ENCODE measurements around the gene ZFYVE16. TPM values are rescaled to one million over a fixed set of nuclear protein-coding genes. Genes with fewer than 3 reads are reported as not detected.

ZFYVE16 gene
- total and polyA plus RNA-seq, 2 of the 13 experiments (the other 11 are each of a cell fraction or from before 2014, with no cell fraction given) = 9.3 to 33.3 TPM

- TF ChIP-seq FOXA1 (IDR thresholded peaks at IDR 0.05) (no peak), FOXA1 (CRISPR knock-in tag; IDR thresholded peaks at IDR 0.05) (peak; percentile 73; the same call in 1 of the 2 replicates), ZNF468 (CRISPR knock-in tag; IDR thresholded peaks at IDR 0.05) (no peak), ZNF382 (CRISPR knock-in tag; IDR thresholded peaks at IDR 0.05; ENCODE audit: borderline replicate concordance) (no peak), EED (CRISPR knock-in tag; IDR thresholded peaks at IDR 0.05) (no peak), ZFP36L2 (CRISPR knock-in tag; IDR thresholded peaks at IDR 0.05) (no peak), ZFP90 (CRISPR knock-in tag; IDR thresholded peaks at IDR 0.05; ENCODE audit: borderline replicate concordance) (no peak), ZNF850 (CRISPR knock-in tag; conservative IDR thresholded peaks at IDR 0.05) (no peak), STAT6 (CRISPR knock-in tag; IDR thresholded peaks at IDR 0.05; ENCODE audit: borderline replicate concordance) (no peak)
These were observed 67.1 kb downstream of the ZFYVE16 start (continued) for GRCh38 chr5:80474929-80475328.

- no peak overlapping the region for H3K4me3 ChIP-seq (replicated peaks in 1 of 3; ENCODE audit: insufficient read depth in 1 of 3, low read depth in 2 of 3, low read length in 3 of 3)
- DNase-seq (ENCODE audit: low spot score) = no peak
- H3K27ac ChIP-seq (ENCODE audit: extremely low read length, insufficient read depth, low read length) = no peak overlapping the region
These were observed 71.8 kb downstream of the ZFYVE16 start for GRCh38 chr5:80479713-80480112.

More at GRCh38 chr5:80479713-80480112, 71.8 kb downstream of the ZFYVE16 start:
- Histone ChIP-seq H3K79me2 (ENCODE audit: insufficient read depth, low read length) (no peaks in the 10 kb centered on the region), H3K4me2 (ENCODE audit: low read depth, low read length) (no peak overlapping the region), H3K4me1 (ENCODE audit: insufficient read depth, low read length) (peaks cover 8% of the 10 kb centered on the region), H3K36me3 (replicated peaks in 1 of 2; ENCODE audit: control insufficient read depth in 1 of 2, insufficient read depth in 2 of 2, low read length in 2 of 2) (peaks cover 0 to 9% of the 10 kb centered on the region in 2 experiments; a peak in 4 of 5 replicates), H3K9me3 (ENCODE audit: low read length) (no peaks in the 10 kb centered on the region), H2AFZ (ENCODE audit: low read length) (no peak overlapping the region), H4K20me1 (ENCODE audit: insufficient read depth, low read length) (no peaks in the 10 kb centered on the region), H3K27me3 (ENCODE audit: control insufficient read depth in 1 of 2, insufficient read depth in 2 of 2, low read length in 2 of 2) (no peaks in the 10 kb centered on the region), H3K9ac (ENCODE audit: insufficient read depth, low read depth, low read length) (no peak overlapping the region)
- ChIA-PET CTCF (ENCODE audit: low intra/inter-chr PET ratio, low total read pairs) (no interaction called here), POLR2A (no interaction called here)
- TF ChIP-seq SMAD3 (CRISPR knock-in tag; IDR thresholded peaks at IDR 0.05) (no peak), MBNL3 (CRISPR knock-in tag; conservative IDR thresholded peaks at IDR 0.05) (no peak), ZFY (CRISPR knock-in tag; IDR thresholded peaks at IDR 0.05) (no peak), ZNF577 (CRISPR knock-in tag; IDR thresholded peaks at IDR 0.05; ENCODE audit: borderline replicate concordance, low read depth) (no peak), CREM (IDR thresholded peaks at IDR 0.05) (no peak), CREM (CRISPR knock-in tag; IDR thresholded peaks at IDR 0.05) (no peak), ZNF770 (CRISPR knock-in tag; IDR thresholded peaks at IDR 0.05) (no peak), MAF1 (CRISPR knock-in tag; IDR thresholded peaks at IDR 0.05; ENCODE audit: borderline replicate concordance) (no peak), NFATC3 (CRISPR knock-in tag; IDR thresholded peaks at IDR 0.05) (no peak)
- FAIRE-seq = no peak
- in situ Hi-C loops (cut with HindIII; ENCODE audit: extremely low pct_ligation_motif_present, low pct_unique_long_range_greater_than_20kb) (no loop called here), intact Hi-C loops (cut with micrococcal nuclease; ENCODE audit: unreplicated experiment) (loop anchor here (2.0 to 5.0 kb wide), 3 partner anchors 72 to 193 kb away; partner anchors contain the start of genes DHFR, MSH3 and ZFYVE16)
- ATAC-seq = no peak
- no TSS peak for BruUV-seq (replicated peaks)
